H9 (cell line): ENCODE results near the gene TWSG1. TPM values are rescaled to one million over a fixed set of nuclear protein-coding genes. Genes with fewer than 3 reads are reported as not detected.
A peak's percentile ranks its signal among the peaks of the same experiment; 100 is the strongest.

ENCODE experiments used
- DNase-seq: peaks from one replicate; pipeline ENCODE4 v3.0.0-alpha.2; 2017
- H2AFZ ChIP-seq: one replicate; pipeline ENCODE4 v1.6.1; 2013; ENCODE audit warnings: mild to moderate bottlenecking, low read length, control low read depth, moderate library complexity
- H2AK5ac ChIP-seq: 2 replicates; pipeline ENCODE4 v1.6.1; 2013; ENCODE audit warnings: low read length, control low read depth, mixed read lengths; ENCODE audit not compliant: insufficient read length
- H2BK120ac ChIP-seq: one replicate; pipeline ENCODE4 v1.6.1; 2013; ENCODE audit warnings: low read depth, mild to moderate bottlenecking, low read length, control low read depth, inconsistent platforms; ENCODE audit not compliant: poor library complexity, severe bottlenecking
- H2BK12ac ChIP-seq: 2 replicates; pipeline ENCODE4 v1.6.1; 2013; ENCODE audit warnings: low read length, control low read depth, mixed read lengths, low read depth; ENCODE audit not compliant: insufficient read length
- H2BK15ac ChIP-seq: 2 replicates; pipeline ENCODE4 v1.6.1; 2013; ENCODE audit warnings: low read depth, low read length, control low read depth
- H2BK20ac ChIP-seq: one replicate; pipeline ENCODE4 v1.6.1; 2013; ENCODE audit warnings: low read depth, mild to moderate bottlenecking, low read length, control low read depth, inconsistent platforms; ENCODE audit not compliant: poor library complexity, severe bottlenecking
- H2BK5ac ChIP-seq: 2 replicates; pipeline ENCODE4 v1.6.1; 2013; ENCODE audit warnings: low read length, control low read depth, mixed read lengths; ENCODE audit not compliant: insufficient read length
- H3K14ac ChIP-seq: 2 replicates; pipeline ENCODE4 v1.6.1; 2013; ENCODE audit warnings: low read length, control low read depth; ENCODE audit not compliant: insufficient read depth
- H3K18ac ChIP-seq: 2 replicates; pipeline ENCODE4 v1.6.1; 2013; ENCODE audit warnings: low read depth, mild to moderate bottlenecking, mixed read lengths, low read length, control low read depth; ENCODE audit not compliant: insufficient read length
- H3K23ac ChIP-seq: 2 replicates; pipeline ENCODE4 v1.6.1; 2013; ENCODE audit warnings: low read length, control low read depth, mixed read lengths, low read depth; ENCODE audit not compliant: insufficient read length
- H3K23me2 ChIP-seq: 2 replicates; pipeline ENCODE4 v1.6.1; 2013; ENCODE audit warnings: low read depth, mild to moderate bottlenecking, mixed read lengths, low read length, control low read depth; ENCODE audit not compliant: insufficient read length, poor library complexity, severe bottlenecking
- H3K27ac ChIP-seq: 2 replicates; pipeline ENCODE4 v1.5.1; 2013; ENCODE audit warnings: low read length, control low read depth, mixed read lengths, low read depth; ENCODE audit not compliant: insufficient read length
- H3K27me3 ChIP-seq: 2 replicates; pipeline ENCODE4 v1.6.1; 2013; ENCODE audit warnings: low read length, control low read depth, inconsistent platforms; ENCODE audit not compliant: insufficient read depth
- H3K4ac ChIP-seq: 2 replicates; pipeline ENCODE4 v1.6.1; 2013; ENCODE audit warnings: low read depth, mild to moderate bottlenecking, control low read depth, inconsistent platforms, low read length, moderate library complexity
- H3K4me1 ChIP-seq: 2 replicates; pipeline ENCODE4 v1.6.1; 2013; ENCODE audit warnings: low read length, control low read depth, inconsistent platforms; ENCODE audit not compliant: insufficient read depth
- H3K4me2 ChIP-seq: 2 replicates; pipeline ENCODE4 v1.6.1; 2013; ENCODE audit warnings: low read length, control low read depth, mixed read lengths; ENCODE audit not compliant: insufficient read length, insufficient read depth
- H3K56ac ChIP-seq: 2 replicates; pipeline ENCODE4 v1.6.1; 2013; ENCODE audit warnings: low read depth, mild to moderate bottlenecking, mixed read lengths, low read length, control low read depth; ENCODE audit not compliant: insufficient read length
- H3K79me1 ChIP-seq: 2 replicates; pipeline ENCODE4 v1.6.1; 2013; ENCODE audit warnings: low read depth, mild to moderate bottlenecking, moderate library complexity, low read length, control low read depth, inconsistent platforms; ENCODE audit not compliant: insufficient read depth, poor library complexity, severe bottlenecking
- H3K79me2 ChIP-seq: 2 replicates; pipeline ENCODE4 v1.6.1; 2013; ENCODE audit warnings: low read length, control low read depth, inconsistent platforms; ENCODE audit not compliant: insufficient read depth
- H3K9ac ChIP-seq: 2 replicates; pipeline ENCODE4 v1.6.1; 2013; ENCODE audit warnings: low read length, control low read depth, mixed read lengths; ENCODE audit not compliant: insufficient read length; ENCODE audit errors: extremely low read depth
- H3K9me3 ChIP-seq: one replicate; pipeline ENCODE4 v1.6.1; 2013; ENCODE audit warnings: low read depth, low read length, inconsistent platforms; ENCODE audit not compliant: control insufficient read depth
- H3T11ph ChIP-seq: one replicate; pipeline ENCODE4 v1.6.1; 2013; ENCODE audit warnings: mild to moderate bottlenecking, low read length, control low read depth, inconsistent platforms
- H4K20me1 ChIP-seq: one replicate; pipeline ENCODE4 v1.6.1; 2013; ENCODE audit not compliant: control insufficient read depth, insufficient read length, insufficient read depth
- H4K5ac ChIP-seq: 2 replicates; pipeline ENCODE4 v1.6.1; 2013; ENCODE audit warnings: low read depth, mild to moderate bottlenecking, mixed read lengths, low read length, control low read depth; ENCODE audit not compliant: insufficient read length
- H4K8ac ChIP-seq: replicated peaks from 2 replicates; pipeline ENCODE4 v1.6.1; 2013; ENCODE audit warnings: low read length, control low read depth, mixed read lengths, low read depth; ENCODE audit not compliant: insufficient read length
- H4K91ac ChIP-seq: 2 replicates; pipeline ENCODE4 v1.6.1; 2013; ENCODE audit warnings: low read depth, mild to moderate bottlenecking, moderate library complexity, mixed read lengths, low read length, control low read depth; ENCODE audit not compliant: insufficient read length
- H3K27ac Mint-ChIP-seq, 3 experiments: 2 replicates in 2 of 3; 3 replicates in 1 of 3; pipeline ENCODE4 v1.8.0; 2020 to 2021; ENCODE audit warnings: mixed read lengths in 3 of 3, mild to moderate bottlenecking in 1 of 3, moderate library complexity in 1 of 3
- H3K27me3 Mint-ChIP-seq: 2 replicates; pipeline ENCODE4 v1.8.0; 2021; ENCODE audit warnings: low read depth, mild to moderate bottlenecking, moderate library complexity, mixed read lengths
- H3K36me3 Mint-ChIP-seq, 3 experiments: 2 replicates in 2 of 3; 3 replicates in 1 of 3; pipeline ENCODE4 v1.8.0; 2020 to 2021; ENCODE audit warnings: low read depth in 3 of 3, mixed read lengths in 3 of 3; ENCODE audit not compliant: insufficient read depth in 1 of 3
- H3K4me1 Mint-ChIP-seq, 2 experiments: 2 replicates each; pipeline ENCODE4 v1.8.0; 2020; ENCODE audit warnings: mixed read lengths in 2 of 2
- H3K4me3 Mint-ChIP-seq, 2 experiments: 2 replicates in 1 of 2; 3 replicates in 1 of 2; pipeline ENCODE4 v1.8.0; 2020 to 2021; ENCODE audit warnings: mild to moderate bottlenecking in 2 of 2, mixed read lengths in 2 of 2, moderate library complexity in 1 of 2
- H3K9me3 Mint-ChIP-seq, 2 experiments: 2 replicates in 1 of 2; 3 replicates in 1 of 2; pipeline ENCODE4 v1.8.0; 2020; ENCODE audit warnings: mild to moderate bottlenecking in 2 of 2, mixed read lengths in 2 of 2, moderate library complexity in 1 of 2
- WGBS: extraction: QIAGEN DNeasy Blood & Tissue Kit; methylation state at CpG from one replicate; pipeline ENCODE4 v1.1.7; 2013; ENCODE audit warnings: missing lambda C conversion rate, low lambda C conversion rate, mixed read lengths; ENCODE audit not compliant: insufficient read length; ENCODE audit errors: extremely low coverage; 5-methylcytosine and 5-hydroxymethylcytosine counted together
- total RNA-seq: library from RNA; stranded (reverse); gene quantifications from 2 replicates; pipeline ENCODE4 v1.2.1, GENCODE V29; 2021
- TF ChIP-seq, protein P1 (sequence below): fragments of 200-600 bp; sonication (generic); conservative IDR thresholded peaks from 3 replicates; pipeline ENCODE4 v1.8.0; 2021; ENCODE audit warnings: antibody characterized with exemption, mild to moderate bottlenecking

The TWSG1 gene
- total RNA-seq, 1 experiment from 2014 or later, result 25.7 TPM

DNA sequence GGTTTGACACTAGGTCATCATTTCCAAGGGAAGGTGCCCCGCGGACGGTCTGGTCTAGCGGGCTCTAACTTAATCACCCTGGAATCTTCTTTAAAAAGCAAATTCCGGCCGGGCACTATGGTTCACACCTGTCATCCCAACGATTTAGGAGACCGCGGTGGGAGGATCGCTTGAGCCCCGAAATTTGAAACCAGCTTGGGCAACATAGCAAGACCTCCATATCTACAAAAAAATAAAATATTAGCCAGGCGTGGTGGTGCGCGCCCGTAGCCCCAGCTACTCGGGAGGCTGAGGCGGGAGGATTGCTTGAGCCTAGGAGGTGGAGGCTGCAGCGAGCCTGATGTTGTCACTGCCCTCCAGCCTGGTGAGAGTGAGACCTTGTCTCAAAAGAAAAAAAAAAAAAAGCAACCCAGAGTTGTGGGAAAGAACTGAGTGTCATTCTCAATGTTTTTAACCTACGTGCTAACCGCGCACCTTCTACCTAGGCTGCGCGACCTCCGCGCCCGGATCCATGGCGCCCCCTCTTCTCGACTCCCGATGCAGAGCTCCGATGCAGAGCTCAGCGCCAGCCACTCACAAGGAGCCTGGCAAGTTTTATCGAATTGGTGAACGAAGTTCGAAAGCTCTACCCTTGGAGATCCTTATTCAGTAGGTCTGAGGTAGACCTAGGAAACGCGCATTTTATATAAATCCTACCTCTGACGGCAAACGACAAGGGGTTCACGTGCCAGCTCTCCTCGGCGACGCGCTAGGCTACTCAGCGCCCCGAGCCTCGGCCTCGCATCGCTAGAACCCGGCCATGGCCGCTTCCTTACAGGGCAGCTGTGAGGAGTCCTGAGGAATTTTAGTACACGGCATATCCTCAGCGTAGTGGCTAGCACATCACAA is 888 bp upstream of the TWSG1 start:
- Histone ChIP-seq H3K23ac (no peak overlapping the region), H2BK15ac (no peak overlapping the region), H3K4me2 (peak overlapping the region; percentile 57), H2AK5ac (no peak overlapping the region), H3K23me2 (peaks cover 5% of the 10 kb centered on the region), H3K18ac (peak overlapping the region; percentile 71), H2BK12ac (no peak overlapping the region), H2BK5ac (no peak overlapping the region), H3K4ac (no peak overlapping the region), H2BK20ac (no peak overlapping the region), H3K9me3 (no peaks in the 10 kb centered on the region), H2AFZ (peak overlapping the region; percentile 51), H3K14ac (no peak overlapping the region), H3K27ac (no peak overlapping the region), H3K79me2 (no peaks in the 10 kb centered on the region), H4K20me1 (no peaks in the 10 kb centered on the region), H3K9ac (peak overlapping the region; percentile 42), H3K79me1 (no peaks in the 10 kb centered on the region), H3K27me3 (no peaks in the 10 kb centered on the region), H3T11ph (no peak overlapping the region), H3K56ac (no peak overlapping the region), H3K4me1 (no peaks in the 10 kb centered on the region), H4K91ac (no peak overlapping the region), H2BK120ac (no peak overlapping the region), H4K5ac (no peak overlapping the region), H4K8ac (no peak overlapping the region)
- Mint-ChIP-seq H3K27me3 (peaks cover 17% of the 10 kb centered on the region), H3K4me1 (peaks cover 0 to 8% of the 10 kb centered on the region in 2 experiments; a peak in 3 of 4 replicates), H3K36me3 (peaks cover 5 to 15% (median 10%) of the 10 kb centered on the region in 3 experiments), H3K9me3 (peaks cover 0 to under 1% of the 10 kb centered on the region in 2 experiments; a peak in 3 of 5 replicates), H3K4me3 (peak overlapping the region; percentile 77 to 91), H3K27ac (peak overlapping the region in 2 of 3 experiments; percentile 57 to 61; a peak in 5 of 7 replicates)
- WGBS, result no CpG with 5 or more reads among the region's 52 CpGs
- TF ChIP-seq, protein P1, sequence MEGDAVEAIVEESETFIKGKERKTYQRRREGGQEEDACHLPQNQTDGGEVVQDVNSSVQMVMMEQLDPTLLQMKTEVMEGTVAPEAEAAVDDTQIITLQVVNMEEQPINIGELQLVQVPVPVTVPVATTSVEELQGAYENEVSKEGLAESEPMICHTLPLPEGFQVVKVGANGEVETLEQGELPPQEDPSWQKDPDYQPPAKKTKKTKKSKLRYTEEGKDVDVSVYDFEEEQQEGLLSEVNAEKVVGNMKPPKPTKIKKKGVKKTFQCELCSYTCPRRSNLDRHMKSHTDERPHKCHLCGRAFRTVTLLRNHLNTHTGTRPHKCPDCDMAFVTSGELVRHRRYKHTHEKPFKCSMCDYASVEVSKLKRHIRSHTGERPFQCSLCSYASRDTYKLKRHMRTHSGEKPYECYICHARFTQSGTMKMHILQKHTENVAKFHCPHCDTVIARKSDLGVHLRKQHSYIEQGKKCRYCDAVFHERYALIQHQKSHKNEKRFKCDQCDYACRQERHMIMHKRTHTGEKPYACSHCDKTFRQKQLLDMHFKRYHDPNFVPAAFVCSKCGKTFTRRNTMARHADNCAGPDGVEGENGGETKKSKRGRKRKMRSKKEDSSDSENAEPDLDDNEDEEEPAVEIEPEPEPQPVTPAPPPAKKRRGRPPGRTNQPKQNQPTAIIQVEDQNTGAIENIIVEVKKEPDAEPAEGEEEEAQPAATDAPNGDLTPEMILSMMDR, result no peak
- DNase-seq, result peak; percentile 68
